NCI-H2081 (cell line): ENCODE results near the gene SGTA.

Source experiments
- DNase-seq, 2 experiments: peaks; one replicate each; lab custom pipeline; 2025; lab: John Stamatoyannopoulos, UW

Gene SGTA

DNA sequence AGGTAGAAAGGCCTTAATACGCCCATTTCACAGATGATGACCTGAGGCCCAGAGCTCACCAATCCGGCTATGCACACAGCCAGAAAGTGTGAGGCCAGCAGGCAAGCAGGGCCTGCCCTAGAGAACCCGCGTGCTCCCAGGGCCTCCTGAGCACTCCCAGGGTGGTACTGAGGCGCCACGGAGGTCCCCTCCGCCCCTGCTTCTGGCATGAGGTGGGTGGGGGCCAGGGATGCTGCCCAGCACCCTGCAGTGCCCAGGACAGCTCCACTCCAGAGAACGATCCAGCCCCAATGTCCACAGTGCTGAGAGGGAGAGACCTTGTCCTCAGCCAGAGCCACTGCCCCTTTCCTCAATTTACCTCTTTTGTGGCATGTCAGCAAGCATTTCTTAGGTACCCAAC, 13.9 kb downstream of the SGTA start:
- no peak for DNase-seq

GRCh38 chr19:2768365-2769132, 14.5 kb downstream of the SGTA start:
- no peak for DNase-seq

DNA sequence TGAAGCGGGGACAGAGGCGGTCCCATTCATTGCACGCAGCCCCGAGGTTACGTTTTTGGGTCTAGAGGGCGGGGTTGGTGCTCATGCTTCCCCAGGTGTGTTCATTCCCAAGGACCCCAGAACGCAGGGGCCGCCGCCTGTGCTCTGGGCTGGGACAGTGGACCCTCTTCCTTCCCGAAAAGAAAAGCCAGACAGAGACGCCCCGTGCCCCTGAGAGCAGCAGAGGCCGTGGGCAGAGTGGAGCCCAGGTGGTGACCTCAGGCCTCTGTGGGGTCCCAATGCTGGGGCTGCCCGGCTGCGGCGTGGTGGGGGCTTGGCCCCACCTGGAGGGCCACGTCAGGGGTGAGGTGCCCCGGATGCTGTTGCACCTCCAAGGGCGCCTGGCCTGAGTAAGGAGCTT, 15.4 kb downstream of the SGTA start:
- DNase-seq: no peak

- no peak for DNase-seq
These were observed 16.3 kb downstream of the SGTA start for GRCh38 chr19:2766594-2767372.

DNA sequence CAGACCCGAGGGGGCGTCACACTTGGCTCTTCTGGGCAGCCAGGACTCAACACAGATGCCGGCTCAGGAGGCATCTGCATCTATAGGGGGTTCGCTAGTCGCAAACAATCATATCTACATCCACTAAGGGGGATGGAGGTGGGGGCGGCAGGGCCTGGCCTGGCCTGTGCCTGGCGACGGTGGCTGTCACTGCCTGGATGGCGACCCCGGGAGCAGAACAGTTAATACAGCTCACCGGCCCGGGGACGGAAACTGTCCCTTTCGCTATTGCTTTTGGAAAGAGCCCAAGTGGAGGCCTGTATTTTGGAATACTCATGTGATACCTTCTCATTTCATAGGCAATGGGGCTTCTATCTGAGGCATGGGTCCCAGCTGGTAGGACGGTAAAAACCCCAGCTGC, 17.7 kb downstream of the SGTA start:
- no peak for DNase-seq

DNA sequence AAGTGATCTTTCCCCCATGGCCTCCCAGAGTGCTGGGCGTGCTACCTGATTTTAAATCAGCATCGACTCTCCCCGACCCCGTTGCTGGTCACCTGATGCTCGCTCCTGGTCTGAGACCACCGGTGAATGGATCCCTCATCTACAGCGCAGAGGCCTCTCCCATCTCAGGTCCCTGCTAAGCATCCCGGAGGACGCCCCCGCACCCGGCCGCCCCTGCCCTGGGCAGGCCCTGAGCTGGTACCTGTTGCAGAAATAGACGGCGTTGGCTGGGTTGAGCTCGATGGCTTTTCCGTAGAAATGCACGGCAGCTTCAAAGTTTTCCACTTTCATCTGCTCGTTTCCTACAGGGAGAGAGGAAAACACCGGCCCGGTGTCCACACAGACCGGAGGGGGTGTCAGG, 18.1 kb downstream of the SGTA start:
- no peak for DNase-seq

DNA sequence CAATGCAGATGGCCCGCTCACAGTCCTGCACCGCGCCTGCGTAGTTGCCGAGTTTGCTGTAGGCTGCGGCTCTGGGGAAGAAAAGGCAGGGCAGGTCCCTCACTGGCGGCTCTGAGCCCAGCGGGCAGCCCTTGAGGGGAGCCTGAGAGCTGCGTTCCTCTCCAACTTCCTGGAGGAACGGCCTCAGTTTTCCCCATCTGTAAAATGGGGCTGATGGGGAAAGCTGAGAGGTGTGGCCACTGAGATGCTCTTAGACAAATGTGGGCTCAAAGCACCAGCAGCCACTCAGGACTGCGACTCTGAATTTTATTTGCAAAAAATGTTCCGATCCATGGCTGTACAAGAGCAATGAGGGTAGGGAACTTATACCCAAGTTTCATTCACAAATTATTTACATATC, 19.4 kb downstream of the SGTA start:
- no peak for DNase-seq

DNA sequence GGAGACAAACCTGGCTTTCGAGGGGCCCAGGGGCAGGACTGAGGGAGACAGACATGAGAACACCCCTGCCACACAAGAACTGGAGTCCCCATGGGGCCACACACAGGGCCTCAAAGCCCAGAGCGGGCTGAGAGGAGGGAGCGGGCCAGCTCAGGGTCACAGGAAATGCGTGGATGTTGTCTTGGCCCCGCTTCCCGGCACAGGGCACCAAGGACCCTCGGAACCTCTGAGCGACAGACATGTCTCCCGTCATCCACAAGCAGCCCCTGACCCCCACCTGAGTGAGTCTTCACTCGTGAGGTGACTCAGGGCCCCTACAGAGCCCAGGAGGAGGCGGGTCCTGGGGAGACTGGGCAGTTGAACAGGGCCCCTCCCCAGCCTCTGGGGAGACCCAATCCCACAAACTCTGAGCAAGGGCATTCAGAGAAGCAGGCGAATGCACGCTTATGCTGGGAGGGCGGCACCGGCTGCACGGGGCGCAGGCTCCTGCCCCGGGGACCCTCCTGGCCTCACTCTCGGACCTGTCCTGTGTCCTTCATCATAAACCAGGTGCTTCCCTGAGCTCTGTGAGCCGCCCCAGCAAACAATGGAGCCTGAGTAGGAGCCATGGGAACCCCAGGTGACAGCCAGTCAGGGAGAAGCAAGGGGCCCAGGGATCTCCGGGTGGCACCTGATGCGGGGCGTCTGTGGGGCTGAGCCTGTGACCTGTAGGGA, 20.1 kb downstream of the SGTA start:
- no peak for DNase-seq

DNA sequence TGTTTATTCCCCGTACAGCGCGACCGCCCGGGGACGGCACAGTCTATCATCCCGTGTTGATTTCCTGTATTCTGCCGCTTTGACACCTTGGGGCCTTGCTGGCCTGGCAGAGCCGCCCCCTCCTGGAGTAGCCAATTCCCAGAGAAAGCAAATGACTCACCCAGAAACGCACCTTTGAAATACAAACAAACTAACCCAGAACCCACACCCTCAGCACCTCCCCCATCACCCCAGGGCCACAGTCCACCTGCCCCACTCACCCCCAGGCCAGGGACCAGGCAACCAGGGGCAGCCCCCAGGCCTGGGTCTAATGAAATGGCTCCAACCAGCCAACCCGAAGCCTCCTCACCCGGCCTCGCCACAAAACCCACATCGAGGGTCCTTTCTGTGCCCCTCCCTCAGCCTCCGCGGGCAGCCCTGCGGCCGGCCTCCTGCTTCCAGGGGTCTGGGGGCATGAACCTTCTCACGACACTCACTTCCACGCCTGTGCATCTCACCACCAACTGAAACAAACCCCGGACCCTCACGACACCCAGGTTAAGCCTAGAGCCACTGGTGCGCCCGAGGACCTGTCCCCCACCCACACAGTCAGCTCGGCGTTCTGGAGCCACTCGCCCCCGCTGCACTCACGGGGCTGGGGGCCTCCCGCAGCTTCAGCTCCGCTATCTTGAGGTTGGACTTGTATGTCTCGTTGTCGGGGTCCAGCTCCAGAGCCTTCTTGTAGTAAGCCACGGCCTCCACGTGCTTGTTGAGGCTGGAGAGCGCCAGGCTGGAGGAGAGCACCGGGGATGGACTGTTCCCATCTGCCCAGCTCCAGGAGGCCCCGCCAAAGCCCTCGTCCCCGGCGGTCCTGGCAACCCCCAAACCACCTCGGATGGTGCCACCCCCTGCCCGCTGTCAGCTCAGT, 20.9 kb downstream of the SGTA start:
- no peak for DNase-seq

DNA sequence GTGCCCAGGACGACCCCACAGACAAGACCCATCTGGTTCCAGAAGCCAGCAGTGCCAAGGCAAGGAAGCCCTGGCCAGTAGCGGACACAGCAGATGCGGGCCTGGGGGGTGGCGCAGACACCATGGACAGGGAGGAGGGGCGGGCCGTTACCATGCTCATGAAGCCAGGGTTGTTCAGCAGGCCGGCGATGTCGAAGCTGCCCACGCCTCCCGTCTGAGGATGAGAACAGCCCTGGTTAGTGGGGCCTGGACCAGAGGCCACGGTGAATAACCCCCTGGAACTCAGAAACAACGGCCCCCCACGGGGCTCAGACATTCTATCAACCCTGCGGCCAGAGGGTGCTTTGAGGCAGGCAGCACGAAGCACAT, 21.8 kb downstream of the SGTA start:
- DNase-seq: no peak

- no peak for DNase-seq
These were observed 23.1 kb downstream of the SGTA start for GRCh38 chr19:2759965-2760364.

DNA sequence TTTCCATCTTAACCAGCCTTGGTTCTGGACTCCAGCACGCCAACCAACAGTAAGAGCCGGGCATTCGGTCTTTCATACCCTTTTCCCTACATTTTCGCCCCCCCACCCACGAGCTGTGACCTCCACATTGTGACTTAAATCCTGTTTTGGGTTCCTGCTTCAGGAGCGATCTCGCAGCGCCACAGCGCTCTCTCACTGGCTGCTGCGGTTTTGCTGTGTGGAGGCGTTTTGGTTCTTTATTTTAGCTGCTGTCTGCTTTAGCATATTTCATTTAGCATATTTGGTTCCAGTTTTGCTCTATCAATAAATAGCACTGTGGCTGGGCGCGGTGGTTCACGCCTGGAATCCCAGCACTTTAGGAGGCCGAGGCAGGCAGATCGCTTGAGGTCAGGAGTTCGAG, 23.7 kb downstream of the SGTA start:
- DNase-seq: no peak

- DNase-seq: no peak
These were observed 24.3 kb downstream of the SGTA start for GRCh38 chr19:2758601-2759313.

- no peak for DNase-seq
These were observed 25.9 kb downstream of the SGTA start for GRCh38 chr19:2756921-2757881.

DNA sequence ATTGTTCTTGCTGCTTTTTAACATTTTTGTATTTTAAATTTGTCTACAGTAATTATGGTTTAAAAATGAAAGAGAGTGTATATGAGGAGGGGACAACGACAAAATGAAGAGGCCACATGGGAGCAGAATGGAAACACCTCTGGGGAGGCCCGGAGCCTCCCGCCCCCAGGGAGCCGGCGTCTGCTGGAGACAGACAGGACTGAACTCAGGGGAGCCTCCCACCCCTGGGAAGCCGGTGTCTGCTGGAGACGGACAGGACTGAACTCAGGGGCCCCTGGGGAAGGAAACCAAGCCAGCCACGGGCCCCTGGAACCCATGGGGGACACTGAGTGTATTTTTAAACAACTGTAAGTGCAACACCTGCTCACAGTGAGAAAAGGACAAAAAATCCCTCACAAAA, 26.6 kb downstream of the SGTA start:
- DNase-seq: no peak

DNA sequence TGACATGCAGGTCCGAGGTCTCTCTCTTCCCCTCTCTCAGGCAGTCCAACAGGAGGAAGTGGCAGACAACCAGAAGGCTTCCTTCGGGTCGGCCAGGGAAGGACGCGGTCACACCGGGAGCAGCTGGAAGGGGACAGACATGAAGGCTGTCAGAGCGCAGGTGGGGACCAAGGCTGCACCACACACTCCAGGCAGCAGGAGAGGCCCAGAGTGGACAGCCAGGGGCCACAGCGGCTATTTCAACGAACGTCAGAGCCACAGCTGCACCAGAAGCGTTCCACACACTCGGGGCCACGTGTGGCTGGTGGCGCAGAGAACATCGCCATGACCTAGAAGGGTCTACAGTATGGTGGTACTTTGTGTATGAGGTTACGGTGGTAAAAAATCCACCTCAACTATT, 27.3 kb downstream of the SGTA start:
- DNase-seq: no peak

DNA sequence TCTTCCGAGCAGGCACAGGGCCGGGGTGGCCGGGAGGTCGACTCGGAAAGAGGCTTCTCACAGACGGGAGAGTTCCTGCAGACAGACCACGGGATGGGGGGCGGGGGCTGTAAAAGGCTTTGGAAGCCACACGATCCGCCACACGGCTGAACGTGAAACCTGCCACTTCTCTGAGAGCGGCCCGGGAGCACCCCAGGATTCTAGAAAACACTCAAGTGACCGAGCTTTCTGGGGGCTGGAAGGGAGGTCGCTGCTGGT, 27.7 kb downstream of the SGTA start:
- DNase-seq: no peak

- DNase-seq: no peak
These were observed 28.2 kb downstream of the SGTA start for GRCh38 chr19:2754659-2755447.

DNA sequence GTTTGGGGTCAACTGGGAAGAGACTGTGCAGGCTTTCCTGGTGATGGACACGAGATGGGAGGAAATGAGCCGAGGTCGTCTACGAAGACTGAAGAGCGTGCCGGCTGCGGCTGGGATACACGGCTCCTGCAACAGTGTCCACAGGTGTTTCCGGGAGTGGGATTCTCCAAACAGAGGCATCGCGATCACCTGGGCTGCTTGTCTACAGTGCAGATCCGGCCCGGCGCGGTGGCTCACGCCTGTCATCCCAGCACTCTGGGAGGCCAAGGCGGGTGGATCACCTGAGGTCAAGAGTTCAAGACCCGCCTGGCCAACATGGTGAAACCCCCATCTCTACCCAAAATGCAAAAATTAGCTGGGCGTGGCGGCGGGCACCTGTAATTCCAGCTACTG, 31.6 kb downstream of the SGTA start:
- no peak for DNase-seq
